HepG2 (cell line): Measurements from ENCODE around the gene SLC2A8. TPM values are rescaled to one million over a fixed set of nuclear protein-coding genes. Genes with fewer than 3 reads are reported as not detected.

Source experiments
- BCL3 ChIP-seq: sonication (generic); formaldehyde crosslinking; IDR thresholded peaks from 2 replicates; pipeline ENCODE4 v1.5.1; 2020; ENCODE audit warnings: mild to moderate bottlenecking, missing genetic modification reagents, moderate library complexity
- CREB1 ChIP-seq, 2 experiments: fragments of 450-650 bp in 1 of 2; IDR thresholded peaks; 2 replicates each; pipeline ENCODE4 v1.6.1; 2016 to 2017; ENCODE audit warnings: control low read depth in 1 of 2, mild to moderate bottlenecking in 1 of 2, missing compliant biosample characterization in 1 of 2, missing genetic modification characterization in 1 of 2
- ETV5 ChIP-seq: IDR thresholded peaks from 2 replicates; pipeline ENCODE4 v1.6.1; 2018; ENCODE audit warnings: missing biosample characterization, missing genetic modification reagents, inconsistent platforms, borderline replicate concordance
- FOXK2 ChIP-seq: fragments of 450-650 bp; IDR thresholded peaks from 2 replicates; pipeline ENCODE4 v1.6.1; 2016
- GATAD2A ChIP-seq: IDR thresholded peaks from 2 replicates; pipeline ENCODE4 v1.6.1; 2016
- JUN ChIP-seq: sonication (generic); formaldehyde crosslinking; IDR thresholded peaks from 2 replicates; pipeline ENCODE4 v1.4.0; 2020; ENCODE audit warnings: mild to moderate bottlenecking, missing genetic modification reagents
- JUND ChIP-seq: sonication (generic); formaldehyde crosslinking; IDR thresholded peaks from 2 replicates; pipeline ENCODE4 v1.8.0; 2022; ENCODE audit warnings: mild to moderate bottlenecking, missing genetic modification reagents
- KDM2A ChIP-seq: sonication (generic); formaldehyde crosslinking; IDR thresholded peaks from 2 replicates; pipeline ENCODE4 v1.4.0; 2020; ENCODE audit warnings: low read depth, missing genetic modification reagents, borderline replicate concordance
- MED8 ChIP-seq: sonication (generic); formaldehyde crosslinking; IDR thresholded peaks from 2 replicates; pipeline ENCODE4 v1.8.1; 2023; ENCODE audit warnings: mild to moderate bottlenecking, missing genetic modification reagents; ENCODE audit not compliant: insufficient replicate concordance
- MIER2 ChIP-seq: IDR thresholded peaks from 2 replicates; pipeline ENCODE4 v1.6.1; 2016; ENCODE audit warnings: missing biosample characterization, missing genetic modification reagents
- MIER3 ChIP-seq: IDR thresholded peaks from 2 replicates; pipeline ENCODE4 v1.6.1; 2016; ENCODE audit warnings: missing compliant biosample characterization, borderline replicate concordance
- NR2C2 ChIP-seq: sonication (generic); formaldehyde crosslinking; IDR thresholded peaks from 2 replicates; pipeline ENCODE4 v1.4.0; 2020; ENCODE audit warnings: missing genetic modification reagents, mild to moderate bottlenecking, moderate library complexity, borderline replicate concordance
- RXRB ChIP-seq: IDR thresholded peaks from 2 replicates; pipeline ENCODE4 v1.6.1; 2016; ENCODE audit warnings: borderline replicate concordance, missing genetic modification reagents, missing compliant biosample characterization
- SMC3 ChIP-seq: IDR thresholded peaks from 2 replicates; pipeline ENCODE4 v1.6.1; 2011; ENCODE audit warnings: low read length, improper control_type of control experiment
- SOX13 ChIP-seq, 3 experiments: fragments of 450-650 bp in 1 of 3; sonication (generic) in 1 of 3; formaldehyde crosslinking in 1 of 3; IDR thresholded peaks in 2 of 3; conservative IDR thresholded peaks in 1 of 3; 2 replicates each; pipeline versions ENCODE4 v1.5.0 to v1.6.1; 2016 to 2020; ENCODE audit warnings: antibody characterized with exemption in 1 of 3, mild to moderate bottlenecking in 1 of 3, missing compliant biosample characterization in 1 of 3, missing genetic modification reagents in 1 of 3, moderate library complexity in 1 of 3
- WIZ ChIP-seq: sonication (generic); formaldehyde crosslinking; IDR thresholded peaks from 2 replicates; pipeline ENCODE4 v1.5.1; 2020; ENCODE audit warnings: mild to moderate bottlenecking, missing genetic modification reagents
- ZNF441 ChIP-seq: sonication (generic); formaldehyde crosslinking; IDR thresholded peaks from 2 replicates; pipeline ENCODE4 v1.7.0; 2021; ENCODE audit warnings: missing genetic modification reagents, borderline replicate concordance
- polyA plus RNA-seq, 8 experiments: library from polyadenylated mRNA; depleted of rRNA in 3 of 8; stranded (reverse) in 7 of 8; unstranded in 1 of 8; fragments of >200 nt; fragmentation: Illumina TruSeq in 4 of 8; extraction: Trizol in 4 of 8; gene quantifications; 2 replicates each; pipeline versions ENCODE4 v1.2.1 to v1.2.3, GENCODE V29; 2011 to 2016; ENCODE audit warnings: low read depth in 4 of 8, missing spikeins in 1 of 8, mixed read lengths in 1 of 8; ENCODE audit not compliant: insufficient read depth in 1 of 8
- total RNA-seq, 5 experiments: library from RNA; depleted of rRNA; stranded (reverse); fragments of >200 nt; fragmentation: Illumina TruSeq; extraction: Trizol; gene quantifications; 2 replicates each; pipeline ENCODE4 v1.2.3, GENCODE V29; 2016; ENCODE audit warnings: low read depth in 1 of 5
- TF ChIP-seq, protein P1 (sequence below): sonication (generic); formaldehyde crosslinking; IDR thresholded peaks from 2 replicates; pipeline ENCODE4 v1.4.0; 2020; ENCODE audit warnings: missing genetic modification reagents
- TF ChIP-seq, protein P2 (sequence below): sonication (generic); formaldehyde crosslinking; IDR thresholded peaks from 2 replicates; pipeline ENCODE4 v1.5.1; 2020; ENCODE audit warnings: missing genetic modification reagents, mild to moderate bottlenecking, borderline replicate concordance
- TF ChIP-seq, protein P3 (sequence below), 2 experiments: IDR thresholded peaks; 2 replicates each; pipeline ENCODE4 v1.6.1; 2011 to 2012; ENCODE audit warnings: low read length in 2 of 2, borderline replicate concordance in 1 of 2, low read depth in 1 of 2, mild to moderate bottlenecking in 1 of 2, moderate library complexity in 1 of 2

SLC2A8 gene
- total and polyA plus RNA-seq, 2 of the 13 experiments (the other 11 are each of a cell fraction or from before 2014, with no cell fraction given) = 22.6 to 48.6 TPM

GRCh38 chr9:127395497-127396252 is 1.3 kb upstream of the SLC2A8 start (continued):
- 0 out of 2 replicates have a peak, but pooled peaks have one; percentile 38 for TF ChIP-seq BCL3
- TF ChIP-seq ZNF441 (CRISPR knock-in tag) = peak; percentile 87; the same call in 1 of the 2 replicates
- TF ChIP-seq MED8 (CRISPR knock-in tag) = no peak
- TF ChIP-seq, protein P1, sequence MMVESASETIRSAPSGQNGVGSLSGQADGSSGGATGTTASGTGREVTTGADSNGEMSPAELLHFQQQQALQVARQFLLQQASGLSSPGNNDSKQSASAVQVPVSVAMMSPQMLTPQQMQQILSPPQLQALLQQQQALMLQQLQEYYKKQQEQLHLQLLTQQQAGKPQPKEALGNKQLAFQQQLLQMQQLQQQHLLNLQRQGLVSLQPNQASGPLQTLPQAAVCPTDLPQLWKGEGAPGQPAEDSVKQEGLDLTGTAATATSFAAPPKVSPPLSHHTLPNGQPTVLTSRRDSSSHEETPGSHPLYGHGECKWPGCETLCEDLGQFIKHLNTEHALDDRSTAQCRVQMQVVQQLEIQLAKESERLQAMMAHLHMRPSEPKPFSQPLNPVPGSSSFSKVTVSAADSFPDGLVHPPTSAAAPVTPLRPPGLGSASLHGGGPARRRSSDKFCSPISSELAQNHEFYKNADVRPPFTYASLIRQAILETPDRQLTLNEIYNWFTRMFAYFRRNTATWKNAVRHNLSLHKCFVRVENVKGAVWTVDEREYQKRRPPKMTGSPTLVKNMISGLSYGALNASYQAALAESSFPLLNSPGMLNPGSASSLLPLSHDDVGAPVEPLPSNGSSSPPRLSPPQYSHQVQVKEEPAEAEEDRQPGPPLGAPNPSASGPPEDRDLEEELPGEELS (CRISPR knock-in tag) = peak; percentile 71
- TF ChIP-seq, protein P2, sequence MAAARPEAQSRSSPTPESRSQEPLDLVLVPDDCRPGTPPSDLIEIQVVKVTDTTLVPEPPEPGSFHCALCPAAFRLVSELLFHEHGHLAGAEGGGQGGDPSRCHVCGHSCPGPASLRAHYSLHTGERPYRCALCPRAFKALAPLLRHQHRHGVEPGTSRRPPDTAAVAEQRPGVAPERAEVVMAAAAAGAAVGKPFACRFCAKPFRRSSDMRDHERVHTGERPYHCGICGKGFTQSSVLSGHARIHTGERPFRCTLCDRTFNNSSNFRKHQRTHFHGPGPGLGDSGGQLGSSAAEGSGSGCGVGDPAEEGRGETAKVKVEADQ = peak; percentile 66; the same call in 1 of the 2 replicates
- TF ChIP-seq MIER3 (CRISPR knock-in tag) = peak; percentile 76; the same call in 1 of the 2 replicates
- no peak for TF ChIP-seq WIZ (CRISPR knock-in tag)
- TF ChIP-seq KDM2A (CRISPR knock-in tag) = peak; percentile 54; the same call in 1 of the 2 replicates
- peak; percentile 86 for TF ChIP-seq RXRB (CRISPR knock-in tag)
- TF ChIP-seq FOXK2 = peak; percentile 76
- TF ChIP-seq, protein P3, sequence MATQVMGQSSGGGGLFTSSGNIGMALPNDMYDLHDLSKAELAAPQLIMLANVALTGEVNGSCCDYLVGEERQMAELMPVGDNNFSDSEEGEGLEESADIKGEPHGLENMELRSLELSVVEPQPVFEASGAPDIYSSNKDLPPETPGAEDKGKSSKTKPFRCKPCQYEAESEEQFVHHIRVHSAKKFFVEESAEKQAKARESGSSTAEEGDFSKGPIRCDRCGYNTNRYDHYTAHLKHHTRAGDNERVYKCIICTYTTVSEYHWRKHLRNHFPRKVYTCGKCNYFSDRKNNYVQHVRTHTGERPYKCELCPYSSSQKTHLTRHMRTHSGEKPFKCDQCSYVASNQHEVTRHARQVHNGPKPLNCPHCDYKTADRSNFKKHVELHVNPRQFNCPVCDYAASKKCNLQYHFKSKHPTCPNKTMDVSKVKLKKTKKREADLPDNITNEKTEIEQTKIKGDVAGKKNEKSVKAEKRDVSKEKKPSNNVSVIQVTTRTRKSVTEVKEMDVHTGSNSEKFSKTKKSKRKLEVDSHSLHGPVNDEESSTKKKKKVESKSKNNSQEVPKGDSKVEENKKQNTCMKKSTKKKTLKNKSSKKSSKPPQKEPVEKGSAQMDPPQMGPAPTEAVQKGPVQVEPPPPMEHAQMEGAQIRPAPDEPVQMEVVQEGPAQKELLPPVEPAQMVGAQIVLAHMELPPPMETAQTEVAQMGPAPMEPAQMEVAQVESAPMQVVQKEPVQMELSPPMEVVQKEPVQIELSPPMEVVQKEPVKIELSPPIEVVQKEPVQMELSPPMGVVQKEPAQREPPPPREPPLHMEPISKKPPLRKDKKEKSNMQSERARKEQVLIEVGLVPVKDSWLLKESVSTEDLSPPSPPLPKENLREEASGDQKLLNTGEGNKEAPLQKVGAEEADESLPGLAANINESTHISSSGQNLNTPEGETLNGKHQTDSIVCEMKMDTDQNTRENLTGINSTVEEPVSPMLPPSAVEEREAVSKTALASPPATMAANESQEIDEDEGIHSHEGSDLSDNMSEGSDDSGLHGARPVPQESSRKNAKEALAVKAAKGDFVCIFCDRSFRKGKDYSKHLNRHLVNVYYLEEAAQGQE (IDR thresholded peaks at IDR 0.05; ENCODE audit: borderline replicate concordance in 1 of 2, low read depth in 1 of 2, low read length in 2 of 2) = peak in 1 of 2 experiments; percentile 11; a peak in 1 of 4 replicates
- peak; percentile 60; the same call in 1 of the 2 replicates for TF ChIP-seq CREB1 (IDR thresholded peaks at IDR 0.05)
- TF ChIP-seq CREB1 (CRISPR knock-in tag; IDR thresholded peaks at IDR 0.05) = peak; percentile 78
- peak; percentile 97 for TF ChIP-seq ETV5
- 0 out of 2 replicates have a peak, but pooled peaks have one; percentile 42 for TF ChIP-seq MIER2 (CRISPR knock-in tag)
- peak; percentile 85 for TF ChIP-seq JUN (CRISPR knock-in tag)
- TF ChIP-seq SMC3 = peak; percentile 30; the same call in 1 of the 2 replicates
- peak; percentile 75; the same call in 1 of the 2 replicates for TF ChIP-seq JUND (CRISPR knock-in tag)
- peak; percentile 48; the same call in 1 of the 2 replicates for TF ChIP-seq NR2C2 (CRISPR knock-in tag)
- no peak for TF ChIP-seq SOX13 (IDR thresholded peaks at IDR 0.05)
- peak in 1 of 2 experiments; percentile 75; a peak in 2 of 4 replicates for TF ChIP-seq SOX13 (CRISPR knock-in tag; conservative IDR thresholded peaks at IDR 0.05 in 1 of 2, IDR thresholded peaks at IDR 0.05 in 1 of 2)
- peak; percentile 92 for TF ChIP-seq GATAD2A (CRISPR knock-in tag)
